COLO668 (cell line): ENCODE results near the gene THOC7.

ENCODE experiments used
- DNase-seq: peaks from one replicate; lab custom pipeline; 2025; ENCODE audit not compliant: unreplicated experiment; lab: John Stamatoyannopoulos, UW

The THOC7 gene

GRCh38 chr3:63863150-63864007 lies at the start of gene THOC7, which contains the start of gene ATXN7:
Gene THOC7 (minus strand): TSS chr3:63863805. CDS start chr3:63863790, 15 bp downstream.
Gene ATXN7 (plus strand): TSS chr3:63863867. CDS start chr3:63912599, 48,732 bp downstream.
- peak; percentile 71 for DNase-seq

DNA sequence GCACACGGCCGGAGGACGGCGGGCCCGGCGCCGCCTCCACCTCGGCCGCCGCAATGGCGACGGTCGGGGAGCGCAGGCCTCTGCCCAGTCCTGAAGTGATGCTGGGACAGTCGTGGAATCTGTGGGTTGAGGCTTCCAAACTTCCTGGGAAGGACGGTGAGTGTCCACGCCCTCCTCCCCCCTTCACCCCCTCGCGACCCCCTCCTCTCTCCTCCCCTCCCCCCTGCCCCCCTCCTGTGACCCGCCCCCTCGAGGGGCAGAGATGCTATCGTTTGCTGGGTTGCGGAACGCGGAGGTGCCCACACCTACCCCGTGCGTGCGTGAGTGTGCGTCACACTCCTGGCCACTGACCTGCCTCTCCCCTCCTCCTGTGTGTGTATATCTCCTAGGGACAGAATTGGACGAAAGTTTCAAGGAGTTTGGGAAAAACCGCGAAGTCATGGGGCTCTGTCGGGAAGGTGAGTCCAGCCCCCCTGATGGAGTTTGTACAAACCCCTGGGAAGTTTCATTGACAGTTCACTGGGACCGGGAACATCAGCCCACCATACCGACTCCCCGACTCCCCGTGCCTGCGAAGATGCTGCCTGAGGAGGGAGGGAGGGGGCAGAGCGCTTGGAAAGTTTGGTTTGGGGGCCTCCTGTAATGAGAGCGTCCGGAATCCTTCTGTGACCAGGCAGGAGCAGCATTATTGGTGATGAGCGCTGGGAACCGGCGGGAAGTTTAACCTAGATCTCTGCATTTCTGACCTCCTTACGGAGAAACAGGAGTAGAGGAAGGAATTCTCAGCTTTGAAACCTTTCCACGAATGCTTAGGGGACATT lies 49.4 kb upstream of the THOC7 start:
- DNase-seq = peak; percentile 40

DNA sequence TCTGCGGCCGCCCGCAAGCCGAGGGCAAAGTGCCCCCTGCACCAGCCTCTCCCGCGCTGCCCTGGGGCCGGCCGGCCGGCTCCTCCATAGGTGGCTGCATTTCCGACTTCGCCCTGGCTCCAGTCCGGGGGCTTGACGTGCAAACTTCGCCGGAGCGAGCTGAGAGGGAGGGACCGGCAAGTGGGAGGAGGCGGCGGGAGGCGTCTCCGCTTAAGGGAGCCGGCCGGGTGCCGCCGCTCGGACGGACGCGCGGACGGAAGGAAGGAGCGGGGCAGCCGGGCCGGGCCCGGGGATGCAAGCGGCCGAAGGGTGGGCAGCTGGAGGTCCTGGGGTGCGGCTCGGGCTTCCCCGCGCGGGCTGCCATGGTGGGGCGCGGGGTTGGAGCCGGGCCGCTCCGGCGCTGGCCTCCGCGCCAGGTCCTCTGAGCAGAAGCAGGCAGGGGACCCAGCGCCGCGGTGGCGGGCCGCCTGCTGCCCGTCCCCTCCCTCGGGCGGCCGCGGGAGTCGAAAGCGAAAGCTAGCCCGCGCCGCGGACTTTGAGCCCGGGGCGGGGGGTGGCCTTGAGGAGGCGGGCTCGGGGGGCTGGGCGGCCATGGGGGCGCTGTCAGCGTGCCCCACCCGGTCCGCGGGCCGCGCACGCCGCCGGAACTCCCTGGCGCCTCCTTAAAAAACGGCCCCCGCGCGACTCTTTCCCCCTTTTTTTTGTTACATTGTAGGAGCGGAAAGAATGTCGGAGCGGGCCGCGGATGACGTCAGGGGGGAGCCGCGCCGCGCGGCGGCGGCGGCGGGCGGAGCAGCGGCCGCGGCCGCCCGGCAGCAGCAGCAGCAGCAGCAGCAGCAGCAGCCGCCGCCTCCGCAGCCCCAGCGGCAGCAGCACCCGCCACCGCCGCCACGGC lies 48.5 kb upstream of the THOC7 start, which contains the start of gene SCAANT1:
Gene SCAANT1, minus strand, starts transcription at position 511 of the 895 bp plus-strand sequence.
- peak; percentile 86 for DNase-seq

DNA sequence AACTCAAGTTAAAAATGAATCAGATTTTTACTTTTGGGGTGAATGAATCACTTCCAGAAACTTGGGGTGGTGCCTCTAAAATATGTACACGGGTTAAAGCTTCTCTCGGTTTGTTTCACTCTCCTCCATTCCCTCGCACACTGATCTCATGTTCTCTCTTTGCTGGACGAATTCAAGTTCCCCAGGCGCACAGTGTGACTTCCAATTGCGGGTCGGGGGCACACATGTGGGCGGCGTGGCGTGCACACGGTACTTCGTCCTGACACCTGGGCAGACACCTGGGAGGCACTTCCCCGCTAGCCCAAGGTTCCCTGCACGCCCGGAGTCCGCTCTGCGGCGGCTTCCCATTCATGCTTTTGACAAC lies 47.9 kb upstream of the THOC7 start:
- no peak for DNase-seq

GRCh38 chr3:63910891-63911290 lies 47.3 kb upstream of the THOC7 start:
- DNase-seq = no peak

GRCh38 chr3:63910001-63910400 lies 46.4 kb upstream of the THOC7 start:
- no peak for DNase-seq

DNA sequence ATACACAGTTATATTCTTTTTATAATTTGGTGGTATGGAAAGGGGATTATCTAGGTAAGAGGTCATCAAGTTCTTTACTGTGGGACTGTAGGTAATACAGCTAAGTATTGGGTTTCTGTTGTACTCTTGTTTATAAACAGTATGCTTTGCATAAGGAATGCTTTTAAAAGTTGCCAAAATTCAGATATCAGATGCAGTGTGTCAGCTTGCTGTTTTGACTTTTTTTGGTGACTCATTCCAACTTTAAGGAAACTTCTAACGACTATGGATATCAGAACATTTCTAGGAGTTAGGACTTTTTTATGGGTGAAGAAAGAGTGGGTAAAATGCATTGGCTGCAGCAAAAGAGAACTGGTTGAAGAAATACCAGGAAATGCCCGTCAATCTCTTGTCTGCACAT lies 45.8 kb upstream of the THOC7 start:
- DNase-seq = no peak

GRCh38 chr3:63908776-63909175 lies 45.2 kb upstream of the THOC7 start:
- DNase-seq = no peak

- no peak for DNase-seq
These were observed 44.6 kb upstream of the THOC7 start for GRCh38 chr3:63908081-63908736.

GRCh38 chr3:63905731-63906620 lies 42.4 kb upstream of the THOC7 start:
- no peak for DNase-seq

GRCh38 chr3:63900459-63900858 lies 36.9 kb upstream of the THOC7 start:
- peak; percentile 46 for DNase-seq

DNA sequence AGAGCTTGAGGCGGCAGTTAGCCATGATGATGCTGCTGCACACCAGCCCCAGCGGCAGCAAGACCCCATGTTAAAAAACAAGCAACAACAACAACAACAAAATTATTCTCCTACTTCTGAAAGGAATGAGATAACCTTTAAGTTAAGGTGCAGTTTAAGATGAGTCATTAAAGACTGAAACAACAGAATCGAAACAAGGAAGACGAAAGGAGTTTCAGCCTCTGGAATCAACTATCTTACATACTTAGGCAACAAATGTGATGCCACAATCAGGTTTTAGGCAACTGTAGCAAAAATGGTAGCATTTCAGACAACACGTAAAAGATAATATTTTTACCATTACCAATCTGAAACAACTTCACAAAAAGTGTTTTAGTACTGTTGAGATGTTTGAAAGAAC lies 36.4 kb upstream of the THOC7 start:
- DNase-seq = no peak

- no peak for DNase-seq
These were observed 32.9 kb upstream of the THOC7 start for GRCh38 chr3:63896332-63897030.

DNA sequence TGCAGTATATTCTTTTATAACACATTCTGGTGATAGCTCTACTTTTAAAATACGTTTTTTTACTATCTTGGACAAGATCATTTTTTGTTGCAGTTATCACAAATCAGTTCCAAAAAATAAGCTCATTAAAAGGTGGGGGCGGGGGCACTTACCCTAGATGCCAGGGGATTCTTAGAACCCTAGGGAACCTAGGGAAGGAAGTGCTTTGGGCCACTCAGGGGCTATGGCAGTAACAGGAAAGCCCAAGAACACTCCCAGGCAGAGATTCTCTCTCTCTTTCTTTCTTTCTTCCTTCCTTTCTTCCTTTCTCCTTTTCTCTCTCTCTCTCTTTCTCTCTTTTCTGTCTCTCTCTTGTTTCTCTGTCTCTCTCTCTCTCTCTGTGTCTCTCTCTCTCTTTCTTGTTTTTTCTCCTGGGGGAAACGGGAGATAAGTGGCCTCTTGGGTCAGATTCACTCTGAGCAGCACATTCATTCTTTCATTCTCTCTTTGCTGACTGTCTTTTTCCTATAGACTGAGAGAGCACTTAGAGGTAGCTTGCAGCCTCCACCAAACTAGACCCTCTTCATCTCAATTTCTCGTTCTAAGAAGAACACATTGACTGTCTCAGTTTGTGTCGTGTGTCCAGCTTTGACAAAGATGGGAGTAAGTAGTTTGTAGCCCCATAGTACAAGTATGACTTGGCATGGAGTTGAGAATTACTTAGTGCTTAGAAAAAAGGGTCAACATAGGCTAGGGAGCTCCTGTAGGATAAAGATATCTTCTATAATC lies 32.0 kb upstream of the THOC7 start:
- no peak for DNase-seq

DNA sequence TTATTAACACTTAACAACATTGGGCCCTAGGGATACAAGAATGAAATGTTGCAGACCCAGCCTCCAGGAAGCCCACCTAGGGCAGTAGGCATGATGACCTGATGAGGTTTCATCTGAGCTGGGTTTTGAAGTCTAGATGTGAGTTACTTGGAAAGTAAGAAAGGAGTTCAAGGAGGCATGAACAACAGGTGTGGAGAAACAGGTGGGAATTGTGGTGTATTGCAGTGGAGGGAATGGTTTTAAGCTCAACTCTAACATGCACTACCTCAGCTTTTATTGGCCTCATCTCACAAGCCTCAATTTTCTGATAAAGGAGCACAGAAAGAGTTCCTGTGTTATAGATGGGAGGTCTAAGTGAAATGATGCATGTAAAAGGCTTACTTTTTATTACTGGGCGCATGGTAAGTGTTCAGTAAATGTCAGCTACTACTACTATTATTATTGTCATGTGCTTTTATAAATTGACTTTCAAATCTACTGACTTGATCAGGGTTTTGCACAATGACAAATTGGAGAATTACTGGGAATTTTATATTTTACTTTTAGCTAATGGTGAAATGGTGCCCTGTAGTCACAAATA lies 29.3 kb upstream of the THOC7 start:
- no peak for DNase-seq

DNA sequence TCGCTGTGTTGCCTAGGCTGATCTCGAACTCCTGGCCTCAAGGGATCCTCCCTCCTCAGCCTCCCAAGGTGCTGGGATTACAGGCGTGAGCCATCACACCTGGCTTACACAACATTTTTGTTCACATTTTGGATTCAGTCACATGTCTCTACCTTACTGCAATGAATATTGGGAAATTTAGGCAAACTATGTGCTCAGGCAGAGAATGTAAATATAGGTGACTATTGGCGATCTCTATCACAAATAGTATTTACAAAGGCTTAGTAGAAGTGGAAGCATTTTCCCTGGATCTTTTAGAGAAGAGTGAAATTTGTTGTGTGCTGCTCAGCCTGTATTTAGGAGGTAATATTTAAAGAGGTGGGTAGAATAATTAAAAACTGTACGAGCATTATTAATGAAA lies 27.9 kb upstream of the THOC7 start:
- no peak for DNase-seq

DNA sequence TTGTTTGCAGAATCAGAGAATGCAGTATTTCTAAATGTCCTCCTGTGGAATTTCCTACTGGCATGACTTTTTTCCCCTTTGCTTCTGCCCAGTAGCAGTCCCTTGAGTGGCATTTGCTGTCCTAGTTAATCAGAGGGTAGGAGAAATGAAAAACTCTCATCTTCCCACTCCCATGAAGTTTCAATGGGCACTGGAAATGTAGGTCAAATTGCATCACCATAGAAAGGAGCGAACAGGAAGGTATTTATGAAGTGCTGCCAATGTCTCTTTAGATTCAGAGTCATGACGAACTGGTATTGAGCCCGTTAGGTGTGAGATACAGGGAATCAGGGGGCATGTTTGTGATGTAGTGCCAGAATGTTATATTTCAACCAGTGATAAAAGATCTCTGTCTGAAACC lies 23.3 kb upstream of the THOC7 start:
- DNase-seq = no peak

DNA sequence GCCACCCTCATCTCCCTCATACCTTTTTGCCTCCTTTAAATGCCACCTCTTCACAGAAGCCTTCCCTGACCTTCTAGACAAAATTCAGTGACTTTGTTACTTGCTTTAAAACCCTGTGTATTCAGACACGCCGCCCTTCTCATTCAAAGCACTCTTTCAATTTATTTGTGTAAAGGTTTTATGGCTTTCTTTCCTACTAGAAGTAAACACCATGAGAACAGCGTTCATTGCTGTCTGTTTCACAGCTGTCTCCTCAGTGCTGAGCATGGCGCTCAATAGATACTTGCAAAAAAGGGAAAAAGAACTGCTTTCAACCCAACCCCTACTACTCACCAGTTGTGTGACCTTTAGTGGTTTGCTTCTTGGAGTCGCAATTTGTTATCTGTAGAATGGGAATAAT lies 17.0 kb upstream of the THOC7 start:
- no peak for DNase-seq
